Activated naive CD8-positive, alpha-beta T cell treated with anti-CD3 and anti-CD28 coated beads, Interleukin-2, amount 50 U/mL, for 24 hours (primary cell): ENCODE results near the gene PHACTR1.

Source experiments
- ATAC-seq: fragments of 150-1000 bp; cut with Tn5 transposase; one replicate; pipeline ENCODE4 v1.10.0; 2021
- DNase-seq: peaks from one replicate; pipeline ENCODE4 v3.0.0; 2021
- H3K27ac Mint-ChIP-seq: one replicate; pipeline ENCODE4 v1.8.0; 2021; ENCODE audit warnings: mild to moderate bottlenecking, mixed read lengths
- H3K27me3 Mint-ChIP-seq: one replicate; pipeline ENCODE4 v1.8.0; 2021; ENCODE audit warnings: mixed read lengths
- H3K36me3 Mint-ChIP-seq: one replicate; pipeline ENCODE4 v1.8.0; 2021; ENCODE audit warnings: low read depth, mixed read lengths
- H3K4me1 Mint-ChIP-seq: one replicate; pipeline ENCODE4 v1.8.0; 2021; ENCODE audit warnings: mixed read lengths
- H3K4me3 Mint-ChIP-seq: one replicate; pipeline ENCODE4 v1.8.0; 2021; ENCODE audit warnings: mild to moderate bottlenecking, moderate library complexity, mixed read lengths
- H3K9me3 Mint-ChIP-seq: one replicate; pipeline ENCODE4 v1.8.0; 2021; ENCODE audit warnings: mixed read lengths

The PHACTR1 gene

GRCh38 chr6:13184547-13184946, 468.0 kb downstream of the PHACTR1 start:
- Mint-ChIP-seq H3K9me3 (no peaks in the 10 kb centered on the region), H3K36me3 (no peaks in the 10 kb centered on the region), H3K4me3 (no peak overlapping the region), H3K27me3 (peaks cover 11% of the 10 kb centered on the region), H3K27ac (no peak overlapping the region), H3K4me1 (no peaks in the 10 kb centered on the region)
- no peak for ATAC-seq
- DNase-seq: no peak

- Mint-ChIP-seq H3K4me1 (no peaks in the 10 kb centered on the region), H3K9me3 (no peaks in the 10 kb centered on the region), H3K27ac (no peak overlapping the region), H3K4me3 (no peak overlapping the region), H3K36me3 (no peaks in the 10 kb centered on the region), H3K27me3 (peaks cover 15% of the 10 kb centered on the region)
- ATAC-seq (no peak), DNase-seq (no peak)
These were observed 470.3 kb downstream of the PHACTR1 start for GRCh38 chr6:13186861-13187260.

- Mint-ChIP-seq H3K27me3 (peaks cover 15% of the 10 kb centered on the region), H3K4me1 (no peaks in the 10 kb centered on the region), H3K4me3 (no peak overlapping the region), H3K36me3 (no peaks in the 10 kb centered on the region), H3K9me3 (no peaks in the 10 kb centered on the region), H3K27ac (no peak overlapping the region)
- DNase-seq (no peak), ATAC-seq (no peak)
These were observed 471.1 kb downstream of the PHACTR1 start for GRCh38 chr6:13187692-13188091.

GRCh38 chr6:13188306-13188705, 471.7 kb downstream of the PHACTR1 start:
- ATAC-seq (no peak), DNase-seq (no peak)
- H3K4me3 Mint-ChIP-seq: no peak overlapping the region
- peaks cover 13% of the 10 kb centered on the region for H3K27me3 Mint-ChIP-seq
- H3K27ac Mint-ChIP-seq: no peak overlapping the region
- H3K36me3 Mint-ChIP-seq: no peaks in the 10 kb centered on the region
- no peaks in the 10 kb centered on the region for H3K4me1 Mint-ChIP-seq
- no peaks in the 10 kb centered on the region for H3K9me3 Mint-ChIP-seq

GRCh38 chr6:13189710-13190109, 473.1 kb downstream of the PHACTR1 start:
- Mint-ChIP-seq H3K27ac (no peak overlapping the region), H3K4me3 (no peak overlapping the region), H3K36me3 (no peaks in the 10 kb centered on the region), H3K27me3 (peaks cover 8% of the 10 kb centered on the region), H3K9me3 (no peaks in the 10 kb centered on the region), H3K4me1 (no peaks in the 10 kb centered on the region)
- ATAC-seq (no peak), DNase-seq (no peak)

GRCh38 chr6:13190376-13190775, 473.8 kb downstream of the PHACTR1 start:
- no peaks in the 10 kb centered on the region for H3K4me1 Mint-ChIP-seq
- DNase-seq: no peak
- ATAC-seq: no peak
- no peaks in the 10 kb centered on the region for H3K9me3 Mint-ChIP-seq
- no peaks in the 10 kb centered on the region for H3K36me3 Mint-ChIP-seq
- peaks cover 5% of the 10 kb centered on the region for H3K27me3 Mint-ChIP-seq
- H3K4me3 Mint-ChIP-seq: no peak overlapping the region
- H3K27ac Mint-ChIP-seq: no peak overlapping the region

GRCh38 chr6:13191461-13191860, 474.9 kb downstream of the PHACTR1 start:
- Mint-ChIP-seq H3K4me1 (no peaks in the 10 kb centered on the region), H3K27me3 (peaks cover 5% of the 10 kb centered on the region), H3K27ac (no peak overlapping the region), H3K4me3 (no peak overlapping the region), H3K36me3 (no peaks in the 10 kb centered on the region), H3K9me3 (no peaks in the 10 kb centered on the region)
- ATAC-seq: no peak
- DNase-seq: no peak

GRCh38 chr6:13194852-13195251, 478.3 kb downstream of the PHACTR1 start:
- Mint-ChIP-seq H3K9me3 (no peaks in the 10 kb centered on the region), H3K27ac (no peak overlapping the region), H3K4me3 (no peak overlapping the region), H3K27me3 (peaks cover 5% of the 10 kb centered on the region), H3K4me1 (no peaks in the 10 kb centered on the region), H3K36me3 (no peaks in the 10 kb centered on the region)
- no peak for ATAC-seq
- DNase-seq: peak; percentile 19

- H3K27me3 Mint-ChIP-seq: peaks cover 4% of the 10 kb centered on the region
- ATAC-seq: no peak
- H3K36me3 Mint-ChIP-seq: no peaks in the 10 kb centered on the region
- H3K4me3 Mint-ChIP-seq: no peak overlapping the region
- no peak for DNase-seq
- no peak overlapping the region for H3K27ac Mint-ChIP-seq
- no peaks in the 10 kb centered on the region for H3K4me1 Mint-ChIP-seq
- H3K9me3 Mint-ChIP-seq: no peaks in the 10 kb centered on the region
These were observed 479.2 kb downstream of the PHACTR1 start for GRCh38 chr6:13195803-13196202.

GRCh38 chr6:13198168-13198567, 481.6 kb downstream of the PHACTR1 start:
- peaks cover 4% of the 10 kb centered on the region for H3K27me3 Mint-ChIP-seq
- DNase-seq (no peak), ATAC-seq (no peak)
- H3K4me3 Mint-ChIP-seq: no peak overlapping the region
- H3K4me1 Mint-ChIP-seq: no peaks in the 10 kb centered on the region
- no peaks in the 10 kb centered on the region for H3K9me3 Mint-ChIP-seq
- H3K36me3 Mint-ChIP-seq: no peaks in the 10 kb centered on the region
- H3K27ac Mint-ChIP-seq: no peak overlapping the region

- no peak for DNase-seq
- Mint-ChIP-seq H3K4me1 (no peaks in the 10 kb centered on the region), H3K27ac (no peak overlapping the region)
These were observed 484.8 kb downstream of the PHACTR1 start for GRCh38 chr6:13201336-13201735.

GRCh38 chr6:13203145-13203544, 486.6 kb downstream of the PHACTR1 start:
- Mint-ChIP-seq H3K9me3 (no peaks in the 10 kb centered on the region), H3K4me3 (no peak overlapping the region), H3K36me3 (no peaks in the 10 kb centered on the region), H3K27me3 (peaks cover 4% of the 10 kb centered on the region), H3K27ac (no peak overlapping the region), H3K4me1 (no peaks in the 10 kb centered on the region)
- ATAC-seq (no peak), DNase-seq (no peak)

More at GRCh38 chr6:13201336-13201735, 484.8 kb downstream of the PHACTR1 start:
- H3K36me3 Mint-ChIP-seq: no peaks in the 10 kb centered on the region
- no peak for ATAC-seq
- peaks cover 4% of the 10 kb centered on the region for H3K27me3 Mint-ChIP-seq
- no peak overlapping the region for H3K4me3 Mint-ChIP-seq
- no peaks in the 10 kb centered on the region for H3K9me3 Mint-ChIP-seq

GRCh38 chr6:13205106-13205505, 488.5 kb downstream of the PHACTR1 start:
- H3K4me1 Mint-ChIP-seq: no peaks in the 10 kb centered on the region
- ATAC-seq: no peak
- no peak for DNase-seq
- H3K36me3 Mint-ChIP-seq: no peaks in the 10 kb centered on the region
- H3K4me3 Mint-ChIP-seq: no peak overlapping the region
- peaks cover 4% of the 10 kb centered on the region for H3K27me3 Mint-ChIP-seq
- no peaks in the 10 kb centered on the region for H3K9me3 Mint-ChIP-seq
- no peak overlapping the region for H3K27ac Mint-ChIP-seq

- ATAC-seq (no peak), DNase-seq (no peak)
- no peaks in the 10 kb centered on the region for H3K9me3 Mint-ChIP-seq
- H3K36me3 Mint-ChIP-seq: no peaks in the 10 kb centered on the region
- H3K4me3 Mint-ChIP-seq: no peak overlapping the region
- H3K4me1 Mint-ChIP-seq: peaks cover 8% of the 10 kb centered on the region
- no peak overlapping the region for H3K27ac Mint-ChIP-seq
- H3K27me3 Mint-ChIP-seq: peaks cover 3% of the 10 kb centered on the region
These were observed 495.5 kb downstream of the PHACTR1 start for GRCh38 chr6:13212096-13212495.

GRCh38 chr6:13212538-13212937, 496.0 kb downstream of the PHACTR1 start:
- DNase-seq (no peak), ATAC-seq (no peak)
- Mint-ChIP-seq H3K36me3 (no peaks in the 10 kb centered on the region), H3K27me3 (peaks cover 3% of the 10 kb centered on the region), H3K9me3 (no peaks in the 10 kb centered on the region), H3K4me1 (peaks cover 11% of the 10 kb centered on the region), H3K27ac (no peak overlapping the region), H3K4me3 (no peak overlapping the region)

- Mint-ChIP-seq H3K27ac (no peak overlapping the region), H3K4me1 (peaks cover 11% of the 10 kb centered on the region), H3K9me3 (no peaks in the 10 kb centered on the region), H3K4me3 (no peak overlapping the region), H3K27me3 (peaks cover 3% of the 10 kb centered on the region), H3K36me3 (no peaks in the 10 kb centered on the region)
- no peak for DNase-seq
- no peak for ATAC-seq
These were observed 498.8 kb downstream of the PHACTR1 start for GRCh38 chr6:13215390-13215789.
